GM19099 (cell line): ENCODE results near the gene STARD13.

ENCODE experiments used
- POLR2A ChIP-seq: IDR thresholded peaks from 3 replicates; pipeline ENCODE4 v1.6.1; 2011; ENCODE audit warnings: low read depth; ENCODE audit not compliant: insufficient read length; ENCODE audit errors: extremely low read depth

STARD13 gene

DNA sequence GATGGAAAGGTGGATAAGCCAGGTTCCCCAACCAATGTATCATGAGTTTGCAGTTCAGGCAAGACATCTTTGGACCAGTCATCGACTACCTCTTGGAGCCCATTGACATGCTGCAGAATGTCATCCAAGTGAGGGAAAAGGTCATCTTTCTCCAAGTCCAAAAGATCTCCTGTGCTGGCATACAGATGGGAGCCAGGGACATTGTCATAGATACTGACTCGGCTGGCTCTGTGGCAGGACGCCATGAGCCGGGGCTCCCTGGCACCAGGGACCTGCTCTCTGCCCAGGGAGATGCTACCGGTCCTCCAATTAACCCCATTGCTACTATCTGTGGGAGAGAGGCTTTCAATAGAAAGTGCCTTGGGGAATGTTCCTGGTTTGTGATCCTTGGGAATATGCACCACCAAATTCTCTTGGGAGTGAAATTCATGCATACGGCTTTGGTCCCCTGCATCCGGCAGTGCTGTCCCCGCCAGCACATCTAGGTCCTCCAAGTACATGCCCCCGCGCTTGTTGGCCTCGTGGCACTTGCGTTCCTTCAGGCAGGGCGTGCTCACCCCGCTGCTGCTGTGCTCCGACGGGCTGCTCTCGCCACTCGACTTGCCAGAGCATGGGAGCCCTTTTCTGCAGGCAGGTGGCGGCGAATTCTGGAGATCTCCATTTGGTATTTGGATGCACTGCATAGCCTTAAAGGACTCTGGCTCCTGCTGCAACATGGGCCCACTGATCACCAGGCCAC lies 156.3 kb downstream of the STARD13 start:
- no peak for TF ChIP-seq POLR2A

DNA sequence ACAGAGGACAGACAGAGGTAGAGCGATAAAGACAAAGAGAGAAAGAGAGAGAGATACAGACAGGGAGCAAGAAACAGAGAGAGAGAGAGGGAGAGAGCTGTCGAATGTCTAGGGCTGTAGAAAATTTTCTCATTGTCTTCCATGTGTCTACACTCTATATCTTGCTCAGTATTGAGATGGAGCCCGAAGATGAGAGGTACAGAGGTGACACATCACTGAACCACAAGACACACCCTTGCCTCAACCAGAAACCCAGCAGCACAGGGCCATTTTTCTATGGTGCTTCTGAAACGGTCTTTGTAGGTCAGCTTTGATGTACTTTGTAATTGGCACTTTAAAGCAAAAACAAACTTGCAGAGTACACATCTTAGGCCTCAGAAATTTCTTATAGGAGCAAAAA lies 157.4 kb downstream of the STARD13 start:
- no peak for TF ChIP-seq POLR2A

DNA sequence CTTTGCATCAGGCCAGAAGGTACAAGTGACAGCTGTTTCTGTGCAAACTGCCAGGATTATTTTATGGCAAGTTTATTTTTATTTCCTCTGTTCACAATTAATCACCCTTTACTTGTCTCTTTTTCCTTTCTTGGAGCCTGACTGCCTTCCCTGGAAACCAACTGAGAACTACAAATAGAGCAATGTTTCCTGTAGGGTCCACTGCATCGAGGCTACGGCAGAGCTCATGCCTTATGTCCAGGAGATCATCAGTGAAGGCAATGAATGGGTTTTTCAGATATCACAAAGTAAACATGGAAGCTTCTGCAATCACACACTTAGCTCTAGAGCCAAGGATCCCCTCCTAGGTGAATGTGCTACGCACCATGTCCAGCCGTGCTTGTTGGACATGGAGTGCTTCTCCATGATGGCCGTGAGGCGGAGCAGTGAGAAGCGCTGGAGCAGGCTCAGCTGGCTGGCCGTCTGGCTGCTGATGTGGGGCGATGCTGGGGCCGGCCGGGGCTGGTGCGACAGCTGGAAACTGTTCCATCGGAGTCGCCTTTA lies 158.5 kb downstream of the STARD13 start:
- TF ChIP-seq POLR2A = no peak

DNA sequence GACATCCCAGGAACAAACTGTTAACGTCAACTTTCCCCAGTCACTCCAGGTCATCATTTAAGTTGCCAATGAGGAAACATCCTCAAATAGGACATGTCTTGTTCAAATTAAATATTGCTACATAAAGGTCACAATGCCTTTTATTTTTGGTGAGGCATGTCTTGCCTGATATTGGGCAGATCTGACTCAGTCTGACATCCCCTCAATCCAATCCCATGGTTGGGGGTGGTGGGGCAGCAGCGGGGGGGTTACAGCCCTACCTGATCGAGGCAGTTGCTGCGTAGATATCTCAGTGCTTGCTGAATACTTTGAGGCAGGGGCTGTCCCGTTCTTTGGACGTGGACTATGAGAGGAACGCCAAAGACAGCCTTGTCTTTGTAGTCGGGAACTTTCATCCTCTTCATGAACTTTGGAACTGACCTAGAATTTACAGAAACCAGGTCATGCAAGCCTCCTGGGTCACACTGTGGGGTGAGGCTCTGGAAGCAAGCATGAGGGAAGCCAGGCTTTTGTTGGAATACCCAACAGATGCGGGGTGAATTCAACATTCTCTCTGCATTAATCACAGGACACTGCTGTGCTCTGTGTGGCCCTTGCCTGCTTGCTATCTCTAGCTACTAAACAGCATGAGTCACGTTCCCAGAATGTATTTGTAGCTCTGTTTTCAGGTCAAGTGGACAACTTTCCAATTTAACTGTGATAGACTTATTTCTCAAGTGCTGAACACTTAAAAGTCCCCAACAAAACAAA lies 159.6 kb downstream of the STARD13 start:
- TF ChIP-seq POLR2A = no peak

DNA sequence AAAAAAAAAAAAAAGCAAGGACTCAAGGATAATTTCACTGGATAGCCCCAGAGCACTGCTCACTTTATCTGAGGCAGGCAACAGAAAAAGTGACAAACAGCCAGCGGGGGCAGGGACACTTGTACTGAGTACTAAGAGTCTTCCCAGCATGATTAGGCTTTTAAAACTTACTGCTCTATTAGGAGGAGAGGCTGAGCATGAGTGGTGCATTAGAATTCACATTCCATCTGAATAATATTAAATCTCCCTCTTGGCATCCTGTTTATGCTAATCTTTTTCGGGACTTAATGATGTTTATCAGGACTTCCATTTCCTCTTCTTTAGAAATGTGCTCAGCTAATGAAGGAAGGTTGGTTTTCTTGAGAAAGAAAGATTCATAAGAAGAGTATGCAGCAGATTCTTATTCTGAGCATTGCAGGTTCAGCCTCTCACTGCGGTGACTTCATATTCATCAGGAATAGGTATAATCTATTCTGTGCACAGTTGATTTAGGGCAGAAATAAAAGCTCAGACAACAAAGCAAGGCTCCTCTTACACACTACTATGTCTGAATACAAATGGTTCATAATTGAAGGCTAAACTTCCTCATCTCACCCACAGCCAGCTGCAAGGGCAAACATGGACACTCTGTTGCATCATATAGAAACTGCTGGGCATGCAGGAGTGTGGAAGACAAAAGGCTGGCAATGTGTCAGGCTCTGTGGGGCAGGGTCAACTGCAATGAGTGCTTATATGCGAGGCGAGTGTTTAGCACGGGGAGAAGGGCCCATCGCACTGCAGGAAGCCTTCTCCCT lies 162.3 kb downstream of the STARD13 start:
- no peak for TF ChIP-seq POLR2A

DNA sequence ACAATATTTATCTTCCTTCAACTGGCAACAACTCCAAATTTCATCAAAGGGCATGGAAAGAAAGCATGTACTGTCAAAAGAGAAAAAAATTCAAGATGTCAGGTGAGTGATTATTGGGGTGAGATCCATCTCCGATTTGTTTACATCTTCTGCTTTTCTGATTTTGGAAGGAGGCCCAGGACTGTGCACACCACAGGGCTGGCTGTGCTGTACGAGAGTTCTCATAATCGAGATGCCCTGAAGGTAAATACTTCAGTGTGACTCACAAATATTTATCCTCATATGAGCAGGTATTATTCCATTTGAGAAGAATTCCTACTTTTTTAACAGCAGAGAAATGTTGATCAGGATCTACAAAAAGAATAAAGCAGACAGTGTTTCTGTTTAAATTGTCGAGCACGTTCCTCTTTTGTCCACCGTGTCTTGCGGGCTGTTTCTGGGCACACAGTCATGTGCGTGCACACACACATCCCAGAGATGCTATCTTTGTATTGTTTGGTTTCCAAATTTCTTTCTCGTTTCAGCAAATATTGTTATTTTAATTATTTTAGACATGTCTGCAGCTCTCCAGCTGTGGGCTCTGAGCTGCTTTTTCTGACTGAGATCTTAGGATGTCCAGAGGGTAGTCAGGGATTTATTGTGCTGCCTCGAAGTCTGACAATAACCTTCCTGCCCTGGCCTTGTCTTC lies 165.6 kb downstream of the STARD13 start:
- TF ChIP-seq POLR2A = no peak

DNA sequence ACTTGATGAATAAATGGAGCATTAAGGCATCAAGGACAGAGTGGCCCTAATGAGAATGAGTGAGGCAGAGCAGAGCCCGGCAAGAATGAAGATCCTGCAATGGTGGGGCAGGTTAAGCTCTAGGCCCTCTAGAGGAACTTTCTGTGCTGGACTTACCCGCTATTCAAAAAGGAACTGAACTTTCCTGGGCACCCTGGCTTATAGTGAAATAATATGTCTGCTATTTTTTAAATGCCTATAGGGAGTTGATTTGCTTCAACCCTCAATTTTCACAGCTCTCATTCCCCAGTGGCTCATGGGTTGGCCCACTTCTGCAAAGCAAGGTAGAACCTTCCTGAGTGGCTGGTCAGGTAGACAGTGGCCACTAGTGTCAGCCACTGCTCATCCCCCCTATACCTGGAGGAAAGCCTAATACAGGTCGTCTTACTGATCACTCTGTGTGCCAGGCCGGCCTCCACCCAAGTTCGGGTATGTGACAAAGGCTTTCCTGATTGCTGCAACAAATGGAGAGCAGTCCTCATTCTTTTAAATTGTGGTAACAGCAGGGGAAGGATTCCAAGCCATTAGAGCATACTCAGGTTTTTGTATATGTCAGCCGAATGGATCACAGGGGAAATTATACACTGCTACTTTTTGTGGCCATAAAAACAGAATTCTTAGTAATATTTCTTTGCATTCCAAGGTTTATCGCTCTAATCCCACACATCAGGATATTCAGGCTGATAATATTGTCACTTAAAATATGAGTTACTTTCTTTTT lies 166.4 kb downstream of the STARD13 start:
- no peak for TF ChIP-seq POLR2A

DNA sequence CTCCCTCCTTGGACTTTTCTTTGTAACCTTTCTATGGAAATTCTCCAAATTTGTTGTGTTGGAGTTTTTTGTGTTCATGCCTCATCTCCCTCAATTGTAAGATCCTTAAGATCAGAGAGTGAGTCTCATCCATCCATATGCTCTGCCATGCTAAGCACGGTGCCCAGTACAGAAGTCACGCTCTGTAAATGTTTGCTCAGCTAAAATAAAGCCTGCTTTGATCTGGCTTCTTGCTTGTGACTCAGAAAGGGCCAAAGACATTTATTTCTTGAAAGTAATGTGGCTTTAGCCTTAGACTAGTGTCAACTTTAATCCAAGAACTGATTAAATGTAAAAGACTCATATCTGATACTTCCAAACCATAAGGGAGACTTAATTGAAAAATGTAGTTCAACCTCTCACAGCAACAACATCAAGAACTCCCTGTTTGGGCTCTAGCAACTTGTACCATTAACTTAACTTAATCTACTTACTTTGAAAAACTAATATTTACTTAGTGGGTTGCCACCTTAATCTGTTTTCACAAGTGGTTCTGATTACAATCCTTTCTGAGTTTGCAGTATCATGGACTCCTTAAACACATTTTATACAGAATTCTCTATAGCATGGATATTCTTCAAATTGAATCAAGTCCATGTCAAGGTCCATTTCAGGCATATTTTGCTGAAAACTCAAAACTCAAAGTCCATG lies 169.1 kb downstream of the STARD13 start:
- TF ChIP-seq POLR2A = no peak

DNA sequence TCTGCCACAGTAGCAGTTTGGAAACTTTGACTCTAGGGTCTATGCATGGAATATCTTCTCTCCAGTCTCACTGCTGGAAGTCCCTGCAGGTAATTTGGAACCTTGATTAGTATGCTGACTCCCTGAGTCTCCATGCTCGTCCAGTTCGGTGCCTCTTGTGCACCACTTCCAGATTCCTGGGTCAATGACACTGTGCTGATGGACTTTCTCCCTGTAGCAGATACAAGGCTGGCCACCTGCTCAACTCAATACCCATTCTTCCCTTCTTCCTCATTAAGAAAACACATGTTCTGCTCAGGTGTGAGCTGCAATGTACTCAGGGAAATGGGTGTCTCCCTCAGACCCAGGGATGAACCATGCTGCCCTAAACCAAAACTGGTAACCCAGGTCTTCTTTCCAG lies 170.3 kb downstream of the STARD13 start:
- TF ChIP-seq POLR2A = no peak

DNA sequence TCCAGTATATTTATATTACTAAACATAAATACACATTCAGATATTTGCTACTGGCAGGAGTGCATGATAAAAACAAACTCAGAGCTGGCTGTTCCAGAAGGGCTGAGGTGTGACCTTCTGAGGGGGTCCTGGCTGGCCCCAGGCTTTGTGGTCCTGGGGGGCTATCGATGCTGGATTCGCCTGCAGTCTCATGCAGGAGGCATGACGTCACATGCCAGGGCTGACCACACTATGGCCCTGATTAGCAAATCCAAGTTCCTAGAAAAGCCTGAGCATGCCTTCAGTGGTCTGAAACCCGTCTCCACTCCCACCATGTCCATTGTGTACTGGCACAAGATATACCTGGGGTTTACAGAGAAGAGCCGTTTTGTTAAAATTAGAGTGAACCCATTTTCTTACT lies 171.4 kb downstream of the STARD13 start:
- TF ChIP-seq POLR2A = no peak

DNA sequence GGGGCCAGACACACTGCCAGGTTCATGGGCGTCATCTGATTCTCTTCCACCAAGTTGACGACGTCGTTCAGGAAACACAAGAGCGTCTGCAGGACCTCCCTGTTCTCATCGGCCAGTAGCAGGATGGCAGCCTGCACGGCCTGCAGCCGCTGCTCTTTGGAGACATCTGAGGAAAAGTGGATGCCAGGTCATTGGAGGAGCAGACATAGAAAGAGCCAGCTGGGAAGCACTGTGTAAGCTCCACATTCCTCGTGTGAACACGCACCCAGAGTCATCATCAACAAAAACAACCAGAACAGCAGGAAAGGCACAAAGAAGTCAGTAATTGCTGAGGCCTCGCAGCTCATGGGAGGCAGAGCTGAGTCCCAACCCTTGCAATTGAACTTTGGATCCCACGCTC lies 172.8 kb downstream of the STARD13 start:
- no peak for TF ChIP-seq POLR2A

DNA sequence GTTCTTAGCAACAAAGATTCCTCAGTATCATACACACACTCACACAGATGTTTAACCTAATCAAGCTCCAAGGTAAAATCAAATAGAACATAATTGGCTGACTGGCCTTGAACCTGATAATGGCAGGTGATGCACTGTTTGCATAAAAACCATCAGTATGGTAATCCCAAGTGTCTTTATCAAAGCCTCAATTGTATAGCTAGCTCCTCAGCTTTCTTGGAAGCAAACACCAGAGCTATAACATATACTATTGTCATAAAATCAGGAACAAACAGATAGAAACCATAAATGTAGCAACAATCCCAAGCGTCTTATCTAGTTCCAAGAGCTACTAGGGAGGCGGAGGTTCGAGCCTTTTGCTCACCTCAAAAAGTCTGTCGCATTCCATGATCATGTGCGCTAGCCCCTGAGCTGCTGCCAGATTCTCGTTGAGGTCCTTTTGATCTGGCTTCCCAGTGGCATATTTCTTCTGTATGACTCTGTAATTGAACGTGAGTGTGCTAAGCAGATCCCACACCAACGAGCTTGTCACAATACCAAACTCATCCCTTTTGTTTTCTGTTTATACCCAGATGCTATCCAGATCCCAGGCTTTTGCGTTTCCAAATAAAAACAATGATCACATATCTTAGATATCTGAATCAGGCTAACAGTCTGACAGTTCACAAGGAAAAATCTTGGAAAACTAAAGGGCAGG lies 174.0 kb downstream of the STARD13 start:
- TF ChIP-seq POLR2A = no peak
